NCI-H1436 (cell line): ENCODE measurements around the gene PISD.
A peak's percentile ranks its signal among the peaks of the same experiment; 100 is the strongest.

Source experiments
- DNase-seq: peaks from one replicate; lab custom pipeline; 2025; lab: John Stamatoyannopoulos, UW

The PISD gene

DNA sequence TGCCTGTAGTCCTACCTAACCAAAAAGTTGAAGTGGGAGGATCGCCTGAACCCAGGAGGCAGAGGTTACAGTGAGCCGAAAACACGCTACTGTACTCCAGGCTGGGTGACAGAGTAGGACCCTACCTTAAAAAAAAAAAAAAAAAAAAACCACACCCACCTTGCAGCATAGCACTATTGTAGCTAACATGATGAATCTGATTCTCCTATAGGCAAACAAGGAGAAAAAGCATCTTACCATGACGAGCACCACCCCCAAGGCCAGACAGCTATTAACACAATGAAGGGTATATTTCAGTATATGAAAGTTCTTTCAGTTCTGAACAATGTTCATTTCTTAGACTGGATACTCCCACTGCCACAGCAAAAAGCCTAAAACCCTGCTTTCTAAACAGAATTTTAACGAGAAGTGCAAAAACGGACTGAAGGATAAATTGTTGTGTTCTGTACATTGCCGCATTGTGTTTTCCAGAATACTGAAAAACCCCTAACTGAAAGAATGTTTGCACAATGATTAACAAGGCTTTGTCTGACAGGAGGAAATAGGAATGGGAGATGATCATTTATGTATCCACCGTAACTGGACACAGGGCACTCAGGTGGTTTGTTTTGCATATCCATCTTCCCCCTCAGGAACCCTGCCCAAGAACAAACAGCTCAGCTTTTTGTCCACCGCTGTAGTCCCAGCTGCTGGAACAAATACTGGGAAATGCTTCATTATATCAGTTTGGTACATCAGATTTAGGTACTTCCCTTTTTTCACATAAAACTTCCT lies 8.9 kb downstream of the PISD start:
- no peak for DNase-seq

DNA sequence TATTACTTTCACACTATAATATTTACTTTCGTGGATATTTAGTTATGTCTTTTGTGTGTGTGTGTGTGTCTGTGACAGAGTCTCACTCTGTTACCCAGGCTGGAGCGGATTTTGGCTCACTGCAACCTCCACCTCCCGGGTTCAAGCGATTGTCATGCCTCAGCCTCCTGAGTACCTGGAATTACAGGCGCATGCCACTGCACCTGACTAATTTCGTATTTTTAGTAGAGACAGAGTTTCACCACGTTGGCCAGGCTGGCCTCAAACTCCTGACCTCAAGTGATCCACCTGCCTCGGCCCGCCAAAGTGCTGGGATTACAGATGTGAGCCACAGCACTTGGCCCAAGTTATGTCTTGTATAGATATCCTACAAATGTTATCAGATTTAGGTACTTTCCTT lies 9.9 kb downstream of the PISD start:
- no peak for DNase-seq

DNA sequence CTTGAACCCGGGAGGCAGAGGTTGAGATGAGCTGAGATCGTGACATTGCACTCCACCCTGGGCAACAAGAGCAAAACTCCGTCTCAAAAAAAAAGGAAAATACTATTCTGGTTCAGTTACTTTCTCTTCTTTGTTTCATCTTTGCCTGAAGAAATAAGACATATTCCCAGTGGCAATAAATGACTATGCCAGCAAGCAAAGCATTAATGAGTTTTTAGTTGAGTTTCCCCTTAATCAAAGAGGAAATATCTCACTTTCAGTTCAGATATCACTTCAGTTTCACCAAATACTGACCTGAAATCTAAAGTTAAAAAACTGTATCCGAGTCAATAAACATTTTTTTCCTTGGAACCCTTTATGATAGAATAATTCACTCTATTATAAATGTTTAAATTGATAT lies 10.4 kb downstream of the PISD start:
- no peak for DNase-seq

DNA sequence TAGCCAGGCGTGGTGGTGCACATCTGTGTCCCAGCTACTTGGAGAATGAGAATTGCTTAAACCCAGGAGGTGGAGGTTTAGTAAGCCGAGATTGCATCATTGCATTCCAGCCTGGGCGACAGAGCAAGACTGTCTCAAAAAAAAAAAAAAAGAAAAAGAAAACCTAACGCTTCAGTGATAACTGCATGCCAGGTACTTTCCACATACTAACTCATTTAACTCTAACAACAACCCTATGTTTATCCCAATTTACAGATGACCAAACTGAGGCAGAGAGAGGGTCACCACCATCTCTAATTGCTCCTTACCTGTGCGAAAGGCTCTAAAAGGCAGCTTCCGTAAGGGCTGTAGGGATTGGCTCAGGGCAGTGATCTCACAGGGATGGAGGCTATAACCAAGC lies 11.6 kb downstream of the PISD start:
- DNase-seq, result no peak

DNA sequence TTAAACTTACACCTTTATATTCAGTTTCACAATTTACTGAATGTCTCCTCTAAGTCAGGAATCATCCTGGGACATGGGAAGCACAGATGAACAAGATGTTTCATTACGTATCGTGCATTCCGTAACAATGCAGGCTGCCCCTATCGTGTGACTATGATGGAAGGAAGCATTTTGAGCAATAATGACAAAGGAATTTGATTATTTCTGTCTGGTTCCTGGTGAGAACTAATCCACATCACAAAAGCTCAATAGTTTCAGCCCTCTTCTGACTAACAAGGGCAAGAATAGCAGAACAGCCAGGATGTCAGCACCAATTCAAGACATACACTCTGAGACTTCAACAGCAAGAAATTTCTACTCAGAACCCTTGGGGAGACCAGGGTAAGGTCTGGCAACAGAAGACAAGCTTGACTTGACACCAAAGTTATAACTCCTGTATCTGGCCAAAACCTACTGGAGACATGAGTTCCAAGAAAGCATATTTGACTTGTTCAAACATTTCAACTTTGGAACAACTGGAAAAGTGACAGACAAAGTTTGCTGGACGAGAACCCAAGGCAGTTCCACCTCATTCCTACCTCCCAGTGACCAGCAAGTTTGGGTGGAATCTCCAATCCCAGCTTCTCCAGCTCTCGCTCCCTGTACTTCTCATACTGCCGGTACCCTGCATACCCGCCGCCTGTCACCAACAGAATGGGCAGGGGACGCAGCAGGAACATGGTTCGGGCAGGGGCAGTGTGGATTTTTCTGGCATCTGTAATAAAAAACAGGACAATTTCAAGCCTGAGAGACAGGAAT lies 14.3 kb downstream of the PISD start:
- no peak for DNase-seq

DNA sequence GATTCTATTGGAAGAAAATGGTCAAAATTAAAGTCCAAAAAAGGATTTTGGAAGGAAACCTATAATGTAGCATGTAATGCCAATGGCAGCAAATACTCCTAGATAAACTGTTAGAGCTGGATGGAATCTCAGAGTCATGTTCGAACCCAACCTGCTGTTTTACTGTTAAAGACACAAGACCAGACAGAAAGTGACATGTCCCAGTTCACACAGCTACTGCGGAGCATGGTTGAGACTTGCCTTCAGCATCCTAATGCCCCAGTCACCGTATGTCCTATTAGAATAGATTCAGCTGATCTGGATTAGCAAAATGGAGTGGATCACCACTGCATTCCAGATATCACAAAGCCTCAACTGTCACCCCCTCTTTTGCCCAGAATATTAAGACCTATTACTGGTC lies 14.9 kb downstream of the PISD start:
- no peak for DNase-seq

DNA sequence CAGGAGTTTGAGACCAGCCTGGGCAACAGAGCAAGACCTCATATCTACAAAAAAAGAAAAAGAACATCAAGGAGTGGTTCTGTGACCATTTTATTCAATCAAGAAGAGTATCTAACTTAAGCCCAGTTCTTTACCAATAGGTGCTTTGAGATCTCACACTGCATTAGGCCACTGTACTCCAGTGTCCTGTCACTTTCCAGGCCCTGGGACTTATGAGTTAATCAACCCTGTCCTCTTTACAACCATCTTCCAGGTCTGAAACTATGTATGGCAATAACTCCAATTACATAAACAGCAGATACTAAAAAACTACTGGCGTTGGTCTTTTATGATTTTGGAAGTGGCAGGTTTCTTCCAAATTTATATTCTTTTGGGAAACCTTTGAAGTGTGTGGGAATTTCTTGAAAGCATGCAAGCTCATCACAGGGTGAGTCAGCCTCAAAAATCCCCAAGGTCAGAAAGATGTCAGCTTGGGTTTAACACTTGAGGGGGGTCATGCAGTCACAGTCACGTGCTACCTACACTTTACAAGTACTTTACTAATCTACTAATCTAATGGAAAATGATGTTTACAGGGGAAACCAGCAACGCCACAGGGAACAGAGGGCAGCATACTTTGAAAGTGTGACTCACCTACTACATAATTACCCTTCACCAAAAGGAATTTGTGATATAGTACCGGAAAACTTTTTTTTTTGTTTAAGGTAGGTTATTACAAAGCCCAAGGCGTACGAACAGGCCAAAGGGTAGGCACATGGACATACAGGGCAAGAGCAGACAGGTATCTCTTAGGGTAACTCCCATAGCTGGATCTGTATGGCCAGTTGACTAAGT lies 15.6 kb downstream of the PISD start:
- DNase-seq, result no peak

DNA sequence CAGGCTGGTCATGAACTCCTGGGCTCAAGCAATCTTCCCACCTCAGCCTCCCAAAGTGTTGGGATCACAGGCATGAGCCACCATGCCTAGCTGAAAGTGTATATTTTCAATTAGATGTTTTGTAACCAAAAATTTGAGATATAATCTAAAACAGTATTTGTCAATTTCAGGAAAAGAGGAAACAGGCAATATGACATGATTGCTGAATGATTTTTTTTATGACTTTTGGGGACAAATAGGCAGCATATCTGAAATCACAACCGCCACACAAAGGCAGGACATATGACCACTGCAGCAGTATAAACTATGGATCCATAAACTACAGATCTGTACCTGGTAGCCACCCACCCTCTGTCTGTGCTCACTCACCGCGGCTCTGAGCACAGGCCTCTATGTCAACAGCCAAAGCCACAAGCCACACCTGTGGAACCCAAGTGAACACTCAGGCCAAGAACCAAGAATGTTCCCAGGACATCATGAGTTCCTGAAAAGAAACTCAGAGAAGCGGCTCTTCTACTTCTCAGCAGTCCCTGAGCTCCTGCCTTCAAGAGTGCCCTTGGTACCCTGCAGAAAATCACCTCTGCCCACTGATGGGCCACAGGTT lies 22.5 kb downstream of the PISD start:
- DNase-seq, result no peak

DNA sequence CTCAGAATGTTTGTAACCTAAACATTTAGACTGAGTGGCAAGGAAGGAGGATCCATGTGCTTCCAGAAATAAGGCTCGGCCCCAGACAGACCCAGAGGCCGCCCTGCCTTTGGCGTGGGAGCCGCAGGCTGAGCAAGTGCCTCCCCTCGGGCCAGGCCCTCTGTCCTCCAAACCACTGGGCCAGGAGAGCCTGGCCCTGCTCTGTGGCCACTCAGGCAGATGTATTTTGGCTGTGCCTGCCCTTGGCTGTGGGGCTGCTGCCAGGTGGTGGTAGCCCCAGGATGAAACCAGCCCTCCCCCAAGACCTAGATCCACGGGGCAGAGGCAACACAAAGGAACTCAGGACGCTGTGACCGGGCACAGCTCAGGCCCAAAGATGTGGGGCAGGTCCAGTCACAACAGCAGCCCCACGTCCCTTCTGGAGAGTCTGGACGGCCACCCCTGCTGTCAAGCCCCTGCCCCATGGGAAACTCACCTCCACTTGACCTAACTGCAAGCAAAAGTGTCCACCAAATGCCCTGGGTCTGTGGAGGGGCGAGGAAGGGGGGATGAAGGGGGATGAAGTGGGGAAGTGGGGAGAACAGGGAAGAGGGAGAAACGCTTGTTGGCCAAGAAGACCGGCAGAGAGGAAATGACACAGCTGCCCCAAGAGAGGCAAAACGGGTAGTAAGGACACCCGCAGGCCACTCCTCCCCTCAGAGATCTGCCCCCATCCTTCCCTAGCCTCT lies 24.0 kb downstream of the PISD start:
- DNase-seq, result no peak

DNA sequence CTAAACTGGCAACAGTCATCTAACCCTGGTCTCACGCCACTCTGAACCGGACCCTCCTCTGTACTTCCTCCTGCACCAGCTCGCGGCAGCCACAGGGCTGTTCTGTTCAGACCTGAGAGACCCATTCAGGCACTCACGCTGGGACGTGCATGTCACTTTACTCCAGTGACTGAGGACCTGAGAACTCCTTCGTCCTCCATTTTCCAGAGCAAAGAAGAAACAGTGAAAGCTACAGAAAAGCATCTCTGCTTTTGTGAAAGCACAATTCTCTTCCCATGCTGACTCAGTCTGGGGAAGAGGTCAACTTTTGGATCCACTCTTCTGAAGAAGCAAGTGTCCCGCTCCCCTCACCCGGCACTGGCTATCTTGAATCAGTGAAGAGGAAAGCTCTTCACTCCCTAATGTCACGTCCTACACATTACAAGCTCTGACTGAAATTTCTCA lies 24.5 kb downstream of the PISD start:
- no peak for DNase-seq

DNA sequence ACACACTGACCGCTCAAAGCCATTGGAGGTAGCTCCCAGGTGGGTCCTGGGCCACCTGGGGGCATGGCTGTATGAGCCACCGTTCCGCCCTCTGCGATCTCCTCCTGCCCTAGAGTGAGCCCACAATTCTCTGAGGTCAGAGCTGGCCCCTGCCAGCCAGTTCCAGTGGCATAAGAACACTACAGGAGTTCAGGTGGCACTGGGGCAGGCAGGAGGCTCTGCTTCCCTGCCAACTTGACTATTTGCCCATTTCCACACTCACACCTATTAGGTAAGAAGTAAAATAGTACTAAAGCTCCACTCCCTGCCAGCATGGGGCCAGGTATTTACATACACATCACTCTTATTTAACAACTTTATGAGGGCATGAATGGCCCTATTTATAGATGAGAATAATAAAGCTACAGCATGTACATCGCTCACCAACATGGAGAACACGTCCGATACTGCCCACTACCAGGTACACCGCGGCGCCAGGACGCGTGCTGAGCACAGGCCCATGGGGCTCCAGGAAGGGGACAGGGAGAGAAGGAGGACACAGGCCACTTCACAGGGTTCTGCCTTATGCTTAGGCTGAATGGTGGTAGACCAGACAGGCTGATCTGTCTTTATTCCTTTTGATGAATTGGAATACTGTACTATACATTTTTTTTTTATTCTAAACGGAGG lies 26.2 kb downstream of the PISD start:
- DNase-seq, result no peak

DNA sequence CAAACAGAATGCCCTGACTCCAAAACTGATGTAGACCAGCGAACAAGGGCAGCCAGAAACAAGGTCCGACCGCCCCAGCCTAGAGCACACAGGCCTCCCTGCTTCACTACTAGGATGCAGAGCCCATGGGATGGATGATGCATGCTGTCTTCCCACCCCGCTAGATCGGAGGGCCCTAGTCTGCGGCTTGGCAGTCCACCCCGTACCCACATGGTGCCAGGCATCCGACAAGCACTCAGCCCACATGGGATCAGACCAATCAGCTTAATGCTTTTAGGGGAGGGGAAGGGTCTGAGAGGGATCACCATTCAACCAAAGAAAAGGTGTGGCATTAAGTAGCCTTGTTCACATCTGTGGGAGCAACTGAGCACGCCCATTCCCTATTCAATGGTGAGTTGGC lies 30.6 kb downstream of the PISD start:
- no peak for DNase-seq

DNA sequence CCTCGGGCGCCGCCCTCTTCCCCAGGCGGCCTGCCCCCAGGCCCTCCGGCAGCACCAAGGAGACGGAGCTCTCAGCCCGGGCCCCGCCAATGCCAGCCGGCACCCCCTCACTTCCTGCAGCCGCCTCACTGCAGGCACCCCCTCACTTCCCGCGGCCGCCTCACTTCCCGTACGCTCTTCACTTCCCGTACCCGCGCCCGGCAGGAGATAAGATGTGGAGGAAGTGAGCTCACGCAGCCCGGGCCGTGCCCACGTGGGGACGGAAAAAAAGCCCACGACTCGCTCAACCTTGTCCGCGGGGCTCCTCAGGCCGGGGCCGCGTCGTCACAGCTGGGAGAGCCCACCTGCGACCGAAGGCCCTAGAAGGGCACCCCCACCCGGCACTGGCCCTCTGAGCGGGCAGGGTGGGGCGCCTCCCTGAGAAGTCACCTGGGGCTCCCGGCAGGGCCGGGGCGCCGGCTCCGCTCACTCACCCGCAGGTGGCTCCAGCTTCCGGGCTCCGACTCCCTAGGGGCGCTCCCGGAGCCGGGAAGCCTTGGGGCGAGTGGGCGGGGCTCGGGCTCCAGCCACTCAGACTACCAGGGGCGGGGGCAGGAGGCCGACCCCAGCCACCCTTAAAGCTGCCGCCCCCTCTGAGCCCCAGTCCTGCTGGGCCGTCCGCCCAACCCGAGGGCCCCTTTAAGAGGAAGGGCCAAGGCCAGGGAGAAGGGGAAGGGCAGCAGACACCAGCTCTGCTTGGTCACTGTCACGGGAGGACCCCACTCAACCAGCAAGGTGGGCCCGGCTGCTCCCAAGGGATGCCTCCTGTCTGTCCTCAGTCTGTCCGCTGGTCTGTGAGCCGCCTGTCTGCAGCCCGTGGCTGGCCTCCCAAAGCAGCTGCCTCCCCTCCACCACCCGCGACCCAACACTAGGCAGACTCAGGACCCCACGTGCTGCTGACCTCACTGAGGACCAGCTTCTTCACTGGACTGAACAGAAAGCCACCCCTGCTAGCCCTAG lies 31.4 kb downstream of the PISD start:
- peak; percentile 80 for DNase-seq

DNA sequence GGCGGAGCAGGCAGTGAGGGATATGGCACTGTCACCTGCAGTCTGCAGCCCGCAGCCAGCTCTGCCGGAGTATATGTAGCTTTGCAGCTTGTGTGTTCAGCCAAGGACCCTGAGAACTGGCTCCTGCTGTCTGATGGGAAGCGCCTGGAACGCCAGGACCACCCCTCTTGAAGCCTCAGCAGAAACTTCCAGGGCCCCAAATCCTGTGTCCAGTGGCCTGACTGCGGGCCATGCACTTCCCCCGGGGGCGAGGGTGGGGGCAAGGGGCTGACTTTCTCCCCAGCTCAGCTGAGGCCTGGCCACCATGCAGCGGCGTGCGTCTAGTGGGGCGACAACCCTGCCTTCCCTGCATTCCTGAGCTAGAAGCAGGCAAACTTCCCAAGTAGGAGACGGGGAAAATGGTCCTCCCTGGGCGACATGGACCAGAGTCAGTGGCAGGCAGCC lies 32.3 kb downstream of the PISD start:
- no peak for DNase-seq

DNA sequence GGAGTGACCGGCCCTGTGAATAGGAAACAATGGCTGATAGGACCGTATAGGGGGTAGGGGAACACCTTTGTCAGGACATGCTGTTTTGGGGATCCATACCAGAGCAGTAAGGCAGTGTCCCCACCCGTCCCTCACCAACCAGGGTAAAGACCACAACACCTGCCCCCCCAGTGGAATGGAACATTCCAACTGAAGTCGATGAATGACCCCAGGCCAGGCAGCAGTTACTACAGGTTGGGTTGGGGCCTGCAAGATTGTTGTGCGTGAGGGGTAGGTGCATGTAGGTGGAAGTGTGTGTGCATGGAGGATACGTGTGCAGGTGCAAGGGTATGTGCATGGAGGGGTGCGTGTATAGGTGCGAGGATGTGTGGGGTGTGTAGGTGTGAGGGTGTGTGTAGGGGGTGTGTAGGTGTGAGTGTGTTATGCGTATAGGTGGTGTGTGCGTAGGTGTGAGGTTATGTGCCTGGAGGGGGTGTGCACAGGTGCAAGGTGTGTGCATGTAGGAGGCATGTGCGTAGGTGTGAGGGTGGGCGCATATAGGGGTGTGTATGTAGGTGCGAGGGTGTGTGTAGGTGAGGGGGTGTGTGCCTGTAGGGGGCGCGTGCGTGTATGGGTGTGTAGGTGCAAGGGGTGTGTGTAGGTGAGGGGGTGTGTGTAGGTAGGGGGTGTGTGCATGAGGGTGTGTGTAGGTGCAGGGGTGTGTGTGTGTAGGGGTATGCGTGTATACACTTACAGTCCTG lies 32.9 kb downstream of the PISD start:
- DNase-seq, result no peak

DNA sequence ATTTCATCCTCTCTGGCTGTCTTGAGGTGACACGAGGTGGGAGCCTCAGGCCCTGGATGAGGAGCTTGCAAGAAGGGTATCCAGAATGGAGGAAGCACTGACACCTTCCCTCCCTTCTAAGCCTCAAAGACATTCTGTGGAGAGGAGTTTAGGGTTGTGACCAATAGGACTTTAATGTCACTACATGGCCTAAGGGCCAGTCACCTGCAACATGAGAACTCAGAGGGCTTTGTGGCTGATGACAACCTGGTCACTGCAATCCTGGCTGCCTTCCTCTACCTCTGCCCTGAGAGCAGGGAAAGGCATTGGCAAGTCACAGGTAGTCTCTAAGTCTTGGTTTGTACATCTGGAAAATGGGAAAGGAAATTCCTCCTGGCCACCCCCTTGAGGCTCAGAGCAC lies 33.7 kb downstream of the PISD start:
- no peak for DNase-seq

DNA sequence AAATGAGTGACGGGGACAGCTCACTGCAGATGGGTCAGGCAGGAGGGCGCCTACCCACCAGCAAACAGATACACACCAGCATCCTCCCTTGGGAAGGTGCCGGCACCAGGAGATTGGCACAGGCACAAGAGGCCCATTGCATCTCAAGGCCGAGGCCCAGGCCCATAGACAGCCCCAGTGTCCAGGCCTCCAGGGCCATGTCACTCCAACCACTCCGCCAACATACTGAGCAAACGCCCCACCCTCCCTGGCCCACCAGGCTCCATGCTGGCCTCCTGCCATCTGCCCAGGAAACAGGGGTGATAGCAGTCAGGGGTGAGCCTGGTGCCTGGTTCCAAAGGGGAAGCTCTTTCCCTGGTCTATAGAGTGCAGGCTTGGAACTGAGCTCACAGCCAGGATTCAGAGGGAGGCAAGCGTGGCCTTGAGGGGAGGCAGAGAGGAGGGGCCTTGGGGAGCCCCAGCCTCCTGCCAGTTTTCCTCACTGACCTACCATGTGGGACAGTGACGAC lies 34.7 kb downstream of the PISD start:
- no peak for DNase-seq

DNA sequence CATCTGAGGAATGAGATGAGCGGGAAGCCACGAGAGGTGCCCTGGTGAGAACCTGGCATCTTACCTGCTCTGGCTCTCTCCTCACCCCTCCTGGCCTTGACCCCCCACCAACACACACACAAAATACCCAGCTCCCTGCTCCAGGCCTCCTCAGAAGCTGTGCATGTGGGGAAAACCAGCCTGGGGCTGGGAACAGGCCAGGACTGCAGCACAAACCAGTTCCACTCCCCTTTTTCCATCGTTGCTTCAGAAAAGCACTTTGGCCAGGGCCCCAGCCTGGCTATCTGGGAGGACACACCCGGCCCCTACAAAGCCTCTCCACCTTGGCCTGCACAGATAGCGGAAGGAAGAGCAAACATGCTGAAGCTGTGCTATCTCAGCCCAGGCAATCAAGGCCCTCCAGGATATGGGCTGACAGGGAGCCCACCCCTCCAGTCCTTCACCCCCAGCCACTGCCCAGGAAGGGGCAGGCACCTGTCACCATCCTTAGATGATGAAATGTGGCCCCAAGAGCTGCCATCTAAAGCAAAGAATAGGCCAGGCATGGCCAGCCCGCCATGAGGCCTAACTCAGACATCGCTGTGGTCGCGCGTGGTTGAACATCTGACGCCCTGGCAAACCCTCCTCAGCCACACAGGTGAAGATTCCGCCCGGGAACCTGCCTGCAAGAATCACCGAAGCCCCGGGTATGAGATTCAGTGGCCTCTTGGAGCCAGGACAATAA lies 35.4 kb downstream of the PISD start:
- DNase-seq, result no peak
